Measurements from ENCODE around the gene SRD5A3. TPM values are rescaled to one million over a fixed set of nuclear protein-coding genes. Genes with fewer than 3 reads are reported as not detected.

SRD5A3 gene
- 9.5 TPM for total RNA-seq
- long read RNA-seq, full-length matches to known transcripts = 10 of 11 reads
- long read RNA-seq, partial matches to known transcripts = 0 of 11 reads
- long read RNA-seq, other reads (novel, unspliced or antisense) = 1 of 11 reads

GRCh38 chr4:55345980-55346850 lies at the start of gene SRD5A3:
Gene SRD5A3, plus strand, starts transcription at chr4:55346242. Its CDS starts 95 bp downstream, at chr4:55346337.
- intact Hi-C loops (cut with DNase I) = loop anchor here (5.0 to 10.0 kb wide), 2 partner anchors 201 to 389 kb away; partner anchors contain the start of gene CLOCK
- DNase-seq (ENCODE audit: missing footprints) (peak; percentile 93), ATAC-seq (peak; percentile 98)

GRCh38 chr4:55297346-55297745 lies 48.7 kb upstream of the SRD5A3 start:
- intact Hi-C loops (cut with DNase I) = no loop called here
- ATAC-seq = no peak

DNA sequence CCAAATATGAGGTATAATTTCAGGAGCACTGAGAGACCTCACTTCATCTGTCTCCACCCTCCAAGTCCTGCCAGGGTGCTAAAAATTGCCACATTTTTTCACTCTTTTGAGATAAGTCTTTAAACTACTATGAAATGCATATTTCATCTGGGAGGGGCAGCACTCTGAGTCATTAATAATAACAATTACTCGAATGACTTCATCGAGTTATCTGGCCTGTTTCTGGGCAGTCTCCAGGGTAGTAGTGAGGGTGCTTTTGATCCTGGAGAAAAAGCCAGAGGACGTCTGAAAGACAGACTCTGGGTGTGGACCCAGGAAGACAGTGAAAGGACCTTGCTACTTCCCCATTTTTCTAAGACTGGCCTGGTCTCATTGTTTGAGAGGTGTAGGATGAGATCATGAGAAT lies 42.3 kb upstream of the SRD5A3 start:
- ATAC-seq (peak; percentile 46), DNase-seq (ENCODE audit: missing footprints) (no peak)
- intact Hi-C loops (cut with DNase I) = loop anchor here (10.0 kb wide), 1 partner anchor 119 kb away; no protein-coding TSS in a partner anchor

More at GRCh38 chr4:55297346-55297745, 48.7 kb upstream of the SRD5A3 start:
- DNase-seq (ENCODE audit: missing footprints) = no peak

- intact Hi-C loops (cut with DNase I) = loop anchor here (10.0 kb wide), 1 partner anchor 120 kb away; no protein-coding TSS in a partner anchor
- no peak for ATAC-seq
- no peak for DNase-seq (ENCODE audit: missing footprints)
Measured at GRCh38 chr4:55304303-55304702, 41.7 kb upstream of the SRD5A3 start.

GRCh38 chr4:55308071-55308470 lies 38.0 kb upstream of the SRD5A3 start:
- intact Hi-C loops (cut with DNase I) = loop anchor here (10.0 kb wide), 1 partner anchor 123 kb away; no protein-coding TSS in a partner anchor

DNA sequence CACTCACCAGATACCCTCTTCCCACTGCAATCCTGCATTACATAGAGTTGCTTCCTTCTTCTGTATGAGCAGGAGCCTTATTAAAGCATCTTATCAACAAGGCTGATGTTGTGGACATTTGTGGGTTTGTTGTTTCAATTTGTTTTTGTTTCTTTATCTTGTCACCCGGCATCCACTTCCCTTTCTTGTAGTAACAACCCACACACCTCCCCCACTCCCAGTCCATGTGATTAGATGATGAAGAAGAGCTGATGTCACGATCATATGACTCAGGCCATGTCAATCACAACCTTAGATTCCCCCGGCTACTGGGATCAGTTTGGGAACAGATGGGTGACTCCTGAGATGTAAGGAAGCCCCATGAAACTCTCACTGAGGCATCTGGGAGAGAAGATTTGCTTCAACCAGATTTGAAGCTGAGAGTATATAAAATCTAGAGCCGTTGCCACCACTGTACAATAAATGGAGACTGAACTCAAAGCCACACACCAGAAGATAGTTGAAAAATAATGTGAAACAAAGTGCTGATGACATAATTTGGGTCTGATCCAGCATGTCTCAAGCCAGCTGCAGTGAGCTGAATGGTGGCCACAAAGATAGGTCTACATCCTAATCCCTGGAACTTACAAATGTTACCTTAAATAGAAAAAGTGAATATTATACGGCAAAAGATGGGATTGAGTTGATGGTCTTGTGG lies 34.1 kb upstream of the SRD5A3 start:
- ATAC-seq (peak; percentile 67), DNase-seq (ENCODE audit: missing footprints) (no peak)
- intact Hi-C loops (cut with DNase I) = no loop called here

More at GRCh38 chr4:55308071-55308470, 38.0 kb upstream of the SRD5A3 start:
- no peak for DNase-seq (ENCODE audit: missing footprints)
- ATAC-seq = no peak

- intact Hi-C loops (cut with DNase I) = no loop called here
- ATAC-seq (peak; percentile 92), DNase-seq (ENCODE audit: missing footprints) (no peak)
Measured at GRCh38 chr4:55312489-55313101, 33.4 kb upstream of the SRD5A3 start.

GRCh38 chr4:55314141-55314820 lies 31.8 kb upstream of the SRD5A3 start:
- intact Hi-C loops (cut with DNase I) = no loop called here
- DNase-seq (ENCODE audit: missing footprints) = no peak

DNA sequence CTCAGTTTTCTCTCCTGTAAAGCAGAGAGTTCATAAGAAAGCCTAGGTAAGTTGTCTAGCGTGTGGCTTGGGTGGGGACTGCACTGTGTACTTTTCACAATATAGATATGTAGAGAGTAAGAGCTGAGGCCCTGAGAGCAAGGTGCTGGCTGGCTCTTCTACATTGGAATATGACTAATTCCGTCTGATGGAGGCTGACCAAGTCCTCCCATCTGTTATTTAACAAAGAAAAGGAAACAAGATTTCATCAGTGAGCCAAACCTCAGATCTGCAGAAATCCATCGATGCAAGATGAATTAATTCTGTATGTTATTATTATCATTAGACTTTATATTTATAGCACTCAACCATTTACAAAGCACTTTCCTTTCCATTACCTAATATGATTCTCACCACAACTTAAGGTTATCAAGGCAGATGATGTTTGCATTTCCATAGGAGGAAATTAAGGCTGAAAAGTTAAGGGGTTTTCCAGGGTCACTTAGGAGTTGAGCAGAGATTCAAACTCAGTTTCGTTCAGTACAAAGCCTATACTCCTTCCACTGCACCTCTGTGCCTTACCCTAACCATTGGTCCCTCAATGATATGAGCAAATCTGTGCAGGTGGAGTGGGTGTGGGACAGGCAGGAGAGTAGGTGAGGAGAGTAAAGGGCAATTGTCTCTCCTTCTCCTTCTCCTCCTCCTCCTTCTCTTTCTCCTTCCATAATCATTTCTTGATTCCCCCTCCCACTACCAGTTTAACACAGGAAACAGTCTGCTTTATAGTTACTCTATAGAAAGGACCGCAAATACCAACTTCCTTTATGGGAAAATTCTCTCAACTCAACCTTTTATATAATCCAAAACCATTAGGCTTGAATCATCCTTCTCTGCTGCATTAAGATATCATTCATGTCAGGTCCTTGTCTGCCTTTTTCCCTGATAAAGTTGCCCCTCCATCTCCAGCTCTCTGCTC lies 27.6 kb upstream of the SRD5A3 start:
- intact Hi-C loops (cut with DNase I) = no loop called here
- DNase-seq (ENCODE audit: missing footprints) (no peak), ATAC-seq (peak; percentile 56)

More at GRCh38 chr4:55314141-55314820, 31.8 kb upstream of the SRD5A3 start:
- no peak for ATAC-seq

DNA sequence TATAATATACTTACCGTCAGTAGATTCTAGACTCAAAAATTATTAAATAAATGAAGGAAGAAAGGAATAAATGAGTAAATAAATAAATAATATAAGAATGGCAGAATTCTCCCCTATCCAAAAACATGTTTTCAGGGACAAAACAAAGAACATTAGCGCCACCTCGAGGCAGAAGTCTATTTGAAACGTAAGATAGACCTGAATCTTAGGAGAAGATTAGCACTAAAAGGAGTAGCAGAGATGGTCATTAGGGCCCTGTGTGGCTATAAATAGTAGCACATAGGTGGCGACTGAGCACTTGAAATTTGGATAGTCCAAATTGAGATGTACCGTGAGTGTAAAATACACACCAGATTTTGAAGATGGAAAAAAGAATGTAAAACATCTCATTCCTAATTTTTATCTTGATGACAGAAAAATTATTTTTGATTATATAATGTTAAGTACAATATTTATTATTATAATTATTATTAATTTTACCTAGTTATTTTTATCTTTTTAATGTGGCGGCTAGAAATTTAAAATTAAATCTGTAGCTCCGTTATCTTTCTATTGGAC lies 24.3 kb upstream of the SRD5A3 start:
- DNase-seq (ENCODE audit: missing footprints) = no peak
- ATAC-seq = no peak

DNA sequence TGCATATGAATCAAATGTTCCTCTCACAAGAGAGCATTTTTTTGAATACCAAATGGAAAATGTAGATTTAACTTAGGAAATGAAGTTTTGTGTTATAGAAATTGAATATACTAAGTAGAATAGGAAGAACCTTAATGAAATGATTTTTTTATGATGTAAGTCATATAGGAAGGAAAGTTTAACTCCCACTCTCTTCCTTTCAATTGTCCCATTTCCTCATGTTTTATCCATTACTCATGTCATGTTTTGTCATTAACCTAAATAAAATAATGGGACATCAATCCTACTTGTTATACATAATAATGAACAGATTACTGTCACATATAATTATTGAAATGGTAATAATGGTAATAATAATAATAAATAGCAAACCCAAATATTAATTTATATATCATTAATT lies 22.7 kb upstream of the SRD5A3 start:
- intact Hi-C loops (cut with DNase I) = loop anchor here (5.0 kb wide), 2 partner anchors 206 to 1001 kb away; no protein-coding TSS in a partner anchor
- ATAC-seq = no peak
- no peak for DNase-seq (ENCODE audit: missing footprints)

More for the DNA sequence above, 24.3 kb upstream of the SRD5A3 start:
- intact Hi-C loops (cut with DNase I) = loop anchor here (2.0 to 5.0 kb wide), 3 partner anchors 204 to 999 kb away; no protein-coding TSS in a partner anchor

DNA sequence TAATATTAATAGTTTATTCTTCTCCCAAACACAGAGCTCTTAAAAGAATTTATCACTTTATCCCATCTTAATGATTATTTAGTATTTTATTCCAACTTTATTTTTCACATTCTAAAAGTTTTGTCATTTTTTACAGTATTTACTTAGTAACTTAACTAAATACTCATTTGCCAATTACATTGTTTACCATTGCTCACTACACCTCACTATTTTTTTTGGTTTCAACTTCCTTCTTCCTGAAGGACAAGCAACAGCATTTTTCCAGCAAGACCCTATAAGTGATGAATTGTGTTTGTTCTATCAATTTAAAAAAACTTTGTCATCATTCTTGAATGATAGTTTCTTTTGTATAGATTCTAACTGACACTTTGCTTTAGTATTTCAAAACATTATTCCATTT lies 19.4 kb upstream of the SRD5A3 start:
- no peak for ATAC-seq
- intact Hi-C loops (cut with DNase I) = no loop called here
- no peak for DNase-seq (ENCODE audit: missing footprints)

GRCh38 chr4:55329012-55329411 lies 17.0 kb upstream of the SRD5A3 start:
- intact Hi-C loops (cut with DNase I) = no loop called here
- DNase-seq (ENCODE audit: missing footprints) (no peak), ATAC-seq (no peak)

- ATAC-seq (no peak), DNase-seq (ENCODE audit: missing footprints) (no peak)
- intact Hi-C loops (cut with DNase I) = no loop called here
Measured at GRCh38 chr4:55330241-55330640, 15.8 kb upstream of the SRD5A3 start.

- no peak for DNase-seq (ENCODE audit: missing footprints)
- no peak for ATAC-seq
- intact Hi-C loops (cut with DNase I) = no loop called here
Measured at GRCh38 chr4:55336138-55337034, 9.7 kb upstream of the SRD5A3 start.

GRCh38 chr4:55337944-55338343 lies 8.1 kb upstream of the SRD5A3 start:
- ATAC-seq (no peak), DNase-seq (ENCODE audit: missing footprints) (no peak)
- intact Hi-C loops (cut with DNase I) = no loop called here
